ENCODE data around the gene TMEM18. TPM values are rescaled to one million over a fixed set of nuclear protein-coding genes. Genes with fewer than 3 reads are reported as not detected.

Gene TMEM18
- total and polyA plus RNA-seq, 2 of the 13 experiments (the other 11 are each of a cell fraction or from before 2014, with no cell fraction given), result 45.9 to 49.4 TPM

DNA sequence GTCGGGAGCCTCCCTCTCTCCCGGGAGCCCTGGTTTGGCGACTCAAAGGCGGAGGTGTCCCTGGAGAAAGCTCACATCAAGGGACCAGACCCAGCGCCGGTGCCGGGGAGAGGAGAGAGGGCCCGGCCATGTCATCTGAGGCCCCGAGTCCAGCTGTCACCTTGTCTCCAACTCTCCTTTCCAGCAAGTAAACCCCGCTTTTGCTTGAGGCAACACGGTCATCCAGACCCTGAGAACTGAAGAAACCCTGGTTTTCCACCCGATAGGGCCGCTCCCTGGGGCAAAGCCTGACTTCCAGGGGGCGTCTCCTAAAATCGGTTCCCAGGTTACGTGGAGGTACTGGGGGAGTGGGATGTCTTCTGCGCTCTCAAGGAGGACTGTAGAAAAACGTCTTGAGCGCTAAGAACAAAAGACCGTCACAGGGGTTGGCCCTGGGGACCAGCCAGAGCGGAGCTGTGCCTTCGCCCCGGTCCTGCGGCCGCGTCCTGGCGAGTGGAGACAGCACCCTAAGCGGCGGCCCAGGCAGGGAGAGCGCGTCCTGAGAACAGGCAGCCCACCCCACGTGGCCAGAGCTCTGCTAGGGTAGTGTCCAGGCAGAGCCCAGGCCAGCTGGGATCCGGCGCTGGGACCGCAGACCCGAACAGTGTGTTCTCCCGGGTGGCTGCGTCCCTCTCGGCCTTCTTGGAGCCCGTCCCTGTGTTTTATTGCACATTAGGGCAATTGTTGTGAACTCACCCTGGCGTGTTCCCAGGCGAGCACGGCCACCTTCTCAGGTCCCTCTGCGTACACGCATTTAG lies 55.7 kb downstream of the TMEM18 start:
- Histone ChIP-seq H3K4me2 (ENCODE audit: low read depth, low read length) (no peak overlapping the region), H2AFZ (ENCODE audit: low read length) (no peak overlapping the region), H3K36me3 (replicated peaks in 1 of 2; ENCODE audit: control insufficient read depth in 1 of 2, insufficient read depth in 2 of 2, low read length in 2 of 2) (no peaks in the 10 kb centered on the region), H3K4me1 (ENCODE audit: insufficient read depth, low read length) (no peaks in the 10 kb centered on the region), H3K27me3 (ENCODE audit: control insufficient read depth in 1 of 2, insufficient read depth in 2 of 2, low read length in 2 of 2) (peaks cover 3 to 52% of the 10 kb centered on the region in 2 experiments; a peak in 3 of 5 replicates), H3K9me3 (ENCODE audit: low read length) (0 out of 2 replicates have a peak, but pooled peaks cover 4% of the 10 kb centered on the region), H3K79me2 (ENCODE audit: insufficient read depth, low read length) (no peaks in the 10 kb centered on the region), H3K27ac (ENCODE audit: extremely low read length, insufficient read depth, low read length) (no peak overlapping the region), H4K20me1 (ENCODE audit: insufficient read depth, low read length) (no peaks in the 10 kb centered on the region), H3K4me3 (replicated peaks in 1 of 3; ENCODE audit: insufficient read depth in 1 of 3, low read depth in 2 of 3, low read length in 3 of 3) (no peak overlapping the region), H3K9ac (ENCODE audit: insufficient read depth, low read depth, low read length) (no peak overlapping the region)
- TF ChIP-seq TP53 (CRISPR knock-in tag; conservative IDR thresholded peaks at IDR 0.05), result no peak
- no peak for TF ChIP-seq ZNF746 (CRISPR knock-in tag; IDR thresholded peaks at IDR 0.05)
- no peak for TF ChIP-seq KAT8 (CRISPR knock-in tag; IDR thresholded peaks at IDR 0.05)
- TF ChIP-seq ZNF615 (CRISPR knock-in tag; IDR thresholded peaks at IDR 0.05; ENCODE audit: borderline replicate concordance), result no peak
- no peak for TF ChIP-seq ZNF431 (CRISPR knock-in tag; IDR thresholded peaks at IDR 0.05; ENCODE audit: borderline replicate concordance, low read depth)
- no peak for TF ChIP-seq ZFYVE20 (CRISPR knock-in tag; IDR thresholded peaks at IDR 0.05; ENCODE audit: borderline replicate concordance, low read depth)
- no peak for TF ChIP-seq ADNP (CRISPR knock-in tag; IDR thresholded peaks at IDR 0.05)
- BruUV-seq (replicated peaks), result no TSS peak
- DNase-seq (ENCODE audit: low spot score), result no peak
- intact Hi-C loops (cut with micrococcal nuclease; ENCODE audit: unreplicated experiment) (no loop called here), in situ Hi-C loops (cut with HindIII; ENCODE audit: extremely low pct_ligation_motif_present, low pct_unique_long_range_greater_than_20kb) (no loop called here)
- ChIA-PET POLR2A (no interaction called here), CTCF (ENCODE audit: low intra/inter-chr PET ratio, low total read pairs) (no interaction called here)
- ATAC-seq, result peak; percentile 27; the same call in 2 of the 3 replicates
- WGBS (ENCODE audit: low lambda C conversion rate), result 53% methylated on average over 35 of the region's 45 CpGs
- FAIRE-seq, result no peak

All from HepG2 (cell line).